Measurements from ENCODE around the gene WDFY4. TPM values are rescaled to one million over a fixed set of nuclear protein-coding genes. Genes with fewer than 3 reads are reported as not detected.

The WDFY4 gene
- total RNA-seq, 1 experiment from 2014 or later, result not detected

- H2BK5ac ChIP-seq (ENCODE audit: insufficient read length, low read length), result no peak overlapping the region
- H2BK120ac ChIP-seq (ENCODE audit: low read depth, low read length, poor library complexity, severe bottlenecking), result no peak overlapping the region
- H2BK15ac ChIP-seq (ENCODE audit: low read depth, low read length), result no peak overlapping the region
- DNase-seq, result no peak
- H3K27ac ChIP-seq (ENCODE audit: insufficient read length, low read depth, low read length), result no peak overlapping the region
- no peak overlapping the region for H3K4me3 Mint-ChIP-seq
- no peaks in the 10 kb centered on the region; a peak in 1 of 7 replicates for H3K36me3 Mint-ChIP-seq (ENCODE audit: insufficient read depth in 1 of 3, low read depth in 3 of 3)
- no peak overlapping the region for H2BK20ac ChIP-seq (ENCODE audit: low read depth, low read length, poor library complexity, severe bottlenecking)
- peaks cover 2% of the 10 kb centered on the region; the same call in 1 of the 2 replicates for H3K4me1 ChIP-seq (ENCODE audit: insufficient read depth, low read length)
- H3K4ac ChIP-seq (ENCODE audit: low read depth, low read length), result no peak overlapping the region
- H3K14ac ChIP-seq (ENCODE audit: insufficient read depth, low read length), result no peak overlapping the region
- H3K9ac ChIP-seq (ENCODE audit: extremely low read depth, insufficient read length, low read length), result no peak overlapping the region
- H3K56ac ChIP-seq (ENCODE audit: insufficient read length, low read depth, low read length), result no peak overlapping the region
- H4K8ac ChIP-seq (replicated peaks; ENCODE audit: insufficient read length, low read depth, low read length), result no peak overlapping the region
- no peak overlapping the region for H2AFZ ChIP-seq (ENCODE audit: low read length)
- no peak overlapping the region for H2AK5ac ChIP-seq (ENCODE audit: insufficient read length, low read length)
- no peak overlapping the region for H3T11ph ChIP-seq (ENCODE audit: low read length)
- H4K5ac ChIP-seq (ENCODE audit: insufficient read length, low read depth, low read length), result no peak overlapping the region
- no peak overlapping the region for H3K27ac Mint-ChIP-seq
- no CpG with 5 or more reads among the region's 4 CpGs for WGBS (ENCODE audit: extremely low coverage, insufficient read length, low lambda C conversion rate)
- no peak overlapping the region for H4K91ac ChIP-seq (ENCODE audit: insufficient read length, low read depth, low read length)
- H3K4me2 ChIP-seq (ENCODE audit: insufficient read depth, insufficient read length, low read length), result no peak overlapping the region
- H3K79me1 ChIP-seq (ENCODE audit: insufficient read depth, low read depth, low read length, poor library complexity, severe bottlenecking), result no peaks in the 10 kb centered on the region
- H4K20me1 ChIP-seq (ENCODE audit: control insufficient read depth, insufficient read depth, insufficient read length), result peaks cover 2% of the 10 kb centered on the region
- H3K9me3 Mint-ChIP-seq, result no peaks in the 10 kb centered on the region; a peak in 1 of 5 replicates
- no peaks in the 10 kb centered on the region for H3K27me3 ChIP-seq (ENCODE audit: insufficient read depth, low read length)
- no peaks in the 10 kb centered on the region for H3K23me2 ChIP-seq (ENCODE audit: insufficient read length, low read depth, low read length, poor library complexity, severe bottlenecking)
- no peak overlapping the region for H3K18ac ChIP-seq (ENCODE audit: insufficient read length, low read depth, low read length)
- no peak overlapping the region for H3K23ac ChIP-seq (ENCODE audit: insufficient read length, low read depth, low read length)
- H3K9me3 ChIP-seq (ENCODE audit: control insufficient read depth, low read depth, low read length), result no peaks in the 10 kb centered on the region
- H3K4me1 Mint-ChIP-seq, result peaks cover 20 to 23% of the 10 kb centered on the region in 2 experiments
- no peaks in the 10 kb centered on the region for H3K79me2 ChIP-seq (ENCODE audit: insufficient read depth, low read length)
- no peaks in the 10 kb centered on the region; the same call in 1 of the 2 replicates for H3K27me3 Mint-ChIP-seq (ENCODE audit: low read depth)
- no peak overlapping the region for H2BK12ac ChIP-seq (ENCODE audit: insufficient read length, low read depth, low read length)
- no peak for TF ChIP-seq CTCF (conservative IDR thresholded peaks at IDR 0.05)
Observed at GRCh38 chr10:48773580-48773979, 88.9 kb downstream of the WDFY4 start.

Data from H9 (cell line).